Thyroid gland (tissue), 4 donors: Measurements from ENCODE around the gene DKK3.

ENCODE experiments used
- POLR2A ChIP-seq, 2 donors: fragments of 450-650 bp; IDR thresholded peaks; one replicate each; pipeline ENCODE4 v1.6.1; 2017; ENCODE audit warnings: antibody characterized with exemption in 2 of 2, mild to moderate bottlenecking in 2 of 2, moderate library complexity in 1 of 2
- TF ChIP-seq, protein P1 (sequence below), 6 experiments: fragments of 200-600 bp in 3 of 6; fragments of 450-650 bp in 3 of 6; sonication (generic) in 3 of 6; IDR thresholded peaks; one replicate each; pipeline ENCODE4 v1.5.1; 2016 to 2019; ENCODE audit warnings: antibody characterized with exemption in 6 of 6, mild to moderate bottlenecking in 2 of 6, inconsistent platforms in 1 of 6, moderate library complexity in 1 of 6

DNA sequence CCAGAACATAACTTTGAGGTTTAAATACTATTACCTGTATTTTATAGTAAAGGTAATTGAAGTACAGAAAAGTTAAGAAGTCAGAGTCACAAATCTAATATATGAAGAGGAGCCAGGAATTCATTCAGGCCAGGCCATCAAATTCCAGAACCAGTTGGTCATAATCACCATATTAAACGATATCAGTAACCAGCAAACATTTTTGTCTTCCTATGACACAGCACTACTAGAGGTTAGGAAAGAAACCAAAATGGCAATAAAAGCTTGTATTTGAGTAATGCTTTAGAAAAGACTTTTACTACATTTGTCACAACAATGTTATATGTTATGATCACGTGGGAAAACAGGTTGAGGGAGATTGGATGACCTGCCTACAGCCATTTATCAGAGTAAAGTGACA, 62.2 kb downstream of the DKK3 start:
- TF ChIP-seq, protein P1, sequence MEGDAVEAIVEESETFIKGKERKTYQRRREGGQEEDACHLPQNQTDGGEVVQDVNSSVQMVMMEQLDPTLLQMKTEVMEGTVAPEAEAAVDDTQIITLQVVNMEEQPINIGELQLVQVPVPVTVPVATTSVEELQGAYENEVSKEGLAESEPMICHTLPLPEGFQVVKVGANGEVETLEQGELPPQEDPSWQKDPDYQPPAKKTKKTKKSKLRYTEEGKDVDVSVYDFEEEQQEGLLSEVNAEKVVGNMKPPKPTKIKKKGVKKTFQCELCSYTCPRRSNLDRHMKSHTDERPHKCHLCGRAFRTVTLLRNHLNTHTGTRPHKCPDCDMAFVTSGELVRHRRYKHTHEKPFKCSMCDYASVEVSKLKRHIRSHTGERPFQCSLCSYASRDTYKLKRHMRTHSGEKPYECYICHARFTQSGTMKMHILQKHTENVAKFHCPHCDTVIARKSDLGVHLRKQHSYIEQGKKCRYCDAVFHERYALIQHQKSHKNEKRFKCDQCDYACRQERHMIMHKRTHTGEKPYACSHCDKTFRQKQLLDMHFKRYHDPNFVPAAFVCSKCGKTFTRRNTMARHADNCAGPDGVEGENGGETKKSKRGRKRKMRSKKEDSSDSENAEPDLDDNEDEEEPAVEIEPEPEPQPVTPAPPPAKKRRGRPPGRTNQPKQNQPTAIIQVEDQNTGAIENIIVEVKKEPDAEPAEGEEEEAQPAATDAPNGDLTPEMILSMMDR (IDR thresholded peaks at IDR 0.05), result no peak
- no peak for TF ChIP-seq POLR2A (IDR thresholded peaks at IDR 0.05)
